ENCODE measurements around the gene SERAC1.

DNA sequence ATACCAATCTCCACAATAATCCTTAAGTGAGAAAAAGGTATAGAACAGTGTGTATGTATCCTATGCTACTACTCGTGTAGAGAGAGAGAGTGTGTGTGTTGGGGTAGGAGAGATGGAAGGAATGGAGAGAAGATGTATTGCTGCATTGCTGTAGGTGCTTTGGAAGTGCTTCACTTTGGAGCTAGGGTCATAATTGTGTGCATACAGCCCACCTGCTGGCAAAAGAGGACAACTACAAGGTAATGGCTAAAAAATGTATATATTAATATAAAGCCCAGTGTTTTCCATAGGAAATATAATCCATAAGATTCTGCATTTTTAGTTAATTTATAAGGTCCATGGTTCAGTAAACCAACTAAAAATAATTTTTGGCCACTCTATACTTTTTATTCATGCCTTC is 36.1 kb downstream of the SERAC1 start:
- no peak for TF ChIP-seq POLR2A (IDR thresholded peaks at IDR 0.05)
- TF ChIP-seq, protein P1, sequence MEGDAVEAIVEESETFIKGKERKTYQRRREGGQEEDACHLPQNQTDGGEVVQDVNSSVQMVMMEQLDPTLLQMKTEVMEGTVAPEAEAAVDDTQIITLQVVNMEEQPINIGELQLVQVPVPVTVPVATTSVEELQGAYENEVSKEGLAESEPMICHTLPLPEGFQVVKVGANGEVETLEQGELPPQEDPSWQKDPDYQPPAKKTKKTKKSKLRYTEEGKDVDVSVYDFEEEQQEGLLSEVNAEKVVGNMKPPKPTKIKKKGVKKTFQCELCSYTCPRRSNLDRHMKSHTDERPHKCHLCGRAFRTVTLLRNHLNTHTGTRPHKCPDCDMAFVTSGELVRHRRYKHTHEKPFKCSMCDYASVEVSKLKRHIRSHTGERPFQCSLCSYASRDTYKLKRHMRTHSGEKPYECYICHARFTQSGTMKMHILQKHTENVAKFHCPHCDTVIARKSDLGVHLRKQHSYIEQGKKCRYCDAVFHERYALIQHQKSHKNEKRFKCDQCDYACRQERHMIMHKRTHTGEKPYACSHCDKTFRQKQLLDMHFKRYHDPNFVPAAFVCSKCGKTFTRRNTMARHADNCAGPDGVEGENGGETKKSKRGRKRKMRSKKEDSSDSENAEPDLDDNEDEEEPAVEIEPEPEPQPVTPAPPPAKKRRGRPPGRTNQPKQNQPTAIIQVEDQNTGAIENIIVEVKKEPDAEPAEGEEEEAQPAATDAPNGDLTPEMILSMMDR (IDR thresholded peaks at IDR 0.05) = no peak
